Mesenchymal stem cell (in vitro differentiated cells and primary cell): ENCODE results near the gene FBXO11.

Source experiments
- DNase-seq: peaks from one replicate; pipeline ENCODE4 v3.0.0-alpha.2; 2013
- H2AFZ ChIP-seq: one replicate; pipeline ENCODE4 v1.6.1; 2013; ENCODE audit warnings: low read depth, mild to moderate bottlenecking, control low read depth, inconsistent platforms, low read length, moderate library complexity
- H2AK5ac ChIP-seq: 2 replicates; pipeline ENCODE4 v1.6.1; 2013; ENCODE audit warnings: low read length, moderate library complexity, mild to moderate bottlenecking, inconsistent platforms; ENCODE audit not compliant: severe bottlenecking
- H2BK120ac ChIP-seq: one replicate; pipeline ENCODE4 v1.6.1; 2013; ENCODE audit warnings: low read depth, mild to moderate bottlenecking, inconsistent platforms, low read length, moderate library complexity
- H2BK12ac ChIP-seq, 2 experiments: one replicate each; pipeline ENCODE4 v1.6.1; 2013; ENCODE audit warnings: inconsistent platforms in 2 of 2, low read length in 2 of 2, mild to moderate bottlenecking in 2 of 2, moderate library complexity in 2 of 2, control low read depth in 1 of 2
- H2BK15ac ChIP-seq: one replicate; pipeline ENCODE4 v1.6.1; 2013; ENCODE audit warnings: mild to moderate bottlenecking, low read depth, inconsistent platforms; ENCODE audit not compliant: poor library complexity, severe bottlenecking
- H2BK5ac ChIP-seq: 2 replicates; pipeline ENCODE4 v1.6.1; 2013; ENCODE audit warnings: low read depth, mild to moderate bottlenecking, low read length, control low read depth, inconsistent platforms; ENCODE audit not compliant: poor library complexity, severe bottlenecking
- H3K14ac ChIP-seq, 2 experiments: one replicate each; pipeline ENCODE4 v1.6.1; 2013; ENCODE audit warnings: inconsistent platforms in 2 of 2, low read length in 2 of 2, control low read depth in 1 of 2, mild to moderate bottlenecking in 1 of 2, moderate library complexity in 1 of 2
- H3K18ac ChIP-seq, 2 experiments: one replicate each; pipeline ENCODE4 v1.6.1; 2013; ENCODE audit warnings: inconsistent platforms in 2 of 2, low read length in 2 of 2, control low read depth in 1 of 2, low read depth in 1 of 2, mild to moderate bottlenecking in 1 of 2
- H3K23ac ChIP-seq, 2 experiments: one replicate each; pipeline ENCODE4 v1.6.1; 2013; ENCODE audit warnings: inconsistent platforms in 2 of 2, low read length in 2 of 2, mild to moderate bottlenecking in 2 of 2, moderate library complexity in 2 of 2, control low read depth in 1 of 2
- H3K27ac ChIP-seq: 2 replicates; pipeline ENCODE4 v1.5.1; 2013; ENCODE audit warnings: mild to moderate bottlenecking, moderate library complexity, low read length, control low read depth, inconsistent platforms; ENCODE audit not compliant: poor library complexity, severe bottlenecking
- H3K27me3 ChIP-seq, 2 experiments: 2 replicates each; pipeline versions ENCODE4 v1.6.1 to v1.7.0; 2013; ENCODE audit warnings: low read length in 2 of 2, mild to moderate bottlenecking in 2 of 2, moderate library complexity in 2 of 2, control low read depth in 1 of 2, inconsistent platforms in 1 of 2; ENCODE audit not compliant: control insufficient read depth in 1 of 2, insufficient read depth in 1 of 2
- H3K36me3 ChIP-seq, 2 experiments: 2 replicates each; pipeline versions ENCODE4 v1.6.1 to v1.7.0; 2013; ENCODE audit warnings: low read length in 2 of 2, control low read depth in 1 of 2, inconsistent platforms in 1 of 2, low read depth in 1 of 2, mild to moderate bottlenecking in 1 of 2; ENCODE audit not compliant: insufficient read depth in 2 of 2, control insufficient read depth in 1 of 2
- H3K4ac ChIP-seq, 2 experiments: one replicate each; pipeline ENCODE4 v1.6.1; 2013; ENCODE audit warnings: inconsistent platforms in 2 of 2, low read length in 2 of 2, mild to moderate bottlenecking in 2 of 2, moderate library complexity in 2 of 2, control low read depth in 1 of 2, low read depth in 1 of 2
- H3K4me1 ChIP-seq: 2 replicates; pipeline ENCODE4 v1.6.1; 2013; ENCODE audit warnings: low read depth, low read length, control low read depth; ENCODE audit not compliant: control insufficient read depth, insufficient read depth
- H3K4me2 ChIP-seq: 2 replicates; pipeline ENCODE4 v1.6.1; 2013; ENCODE audit warnings: low read length, mild to moderate bottlenecking, inconsistent platforms; ENCODE audit not compliant: poor library complexity, severe bottlenecking
- H3K4me3 ChIP-seq, 2 experiments: 2 replicates each; pipeline versions ENCODE4 v1.5.1 to v1.7.0; 2013; ENCODE audit warnings: low read length in 2 of 2, mild to moderate bottlenecking in 2 of 2, control low read depth in 1 of 2, low read depth in 1 of 2; ENCODE audit not compliant: insufficient read depth in 1 of 2
- H3K79me1 ChIP-seq: replicated peaks from 2 replicates; pipeline ENCODE4 v1.6.1; 2013; ENCODE audit warnings: mild to moderate bottlenecking, control low read depth, low read length, inconsistent platforms; ENCODE audit not compliant: poor library complexity, severe bottlenecking
- H3K9ac ChIP-seq: 2 replicates; pipeline ENCODE4 v1.7.0; 2013; ENCODE audit warnings: mild to moderate bottlenecking, low read length, moderate library complexity
- H3K9me3 ChIP-seq: 2 replicates; pipeline ENCODE4 v1.7.0; 2013; ENCODE audit warnings: mild to moderate bottlenecking, low read length; ENCODE audit not compliant: control insufficient read depth
- H4K8ac ChIP-seq: one replicate; pipeline ENCODE4 v1.6.1; 2013; ENCODE audit warnings: inconsistent platforms, mild to moderate bottlenecking, low read length, moderate library complexity
- H4K91ac ChIP-seq: one replicate; pipeline ENCODE4 v1.6.1; 2013; ENCODE audit warnings: mild to moderate bottlenecking, low read length, inconsistent platforms
- WGBS: methylation state at CpG from one replicate; pipeline ENCODE4 v1.1.7; 2013; ENCODE audit warnings: mixed read lengths; 5-methylcytosine and 5-hydroxymethylcytosine counted together

FBXO11 gene

GRCh38 chr2:47801118-47801517 is 105.2 kb downstream of the FBXO11 start:
- H2BK12ac ChIP-seq, result no peak overlapping the region
- H3K14ac ChIP-seq, result no peak overlapping the region
- no peak overlapping the region for H2AK5ac ChIP-seq
- no peak overlapping the region for H3K9ac ChIP-seq
- H3K36me3 ChIP-seq, result peaks cover 41 to 100% of the 10 kb centered on the region in 2 experiments
- H3K4me3 ChIP-seq, result no peak overlapping the region
- H3K4ac ChIP-seq, result no peak overlapping the region
- no peaks in the 10 kb centered on the region for H3K27me3 ChIP-seq
- H3K4me2 ChIP-seq, result no peak overlapping the region
- H3K9me3 ChIP-seq, result peaks cover 15% of the 10 kb centered on the region
- no peak overlapping the region for H2BK120ac ChIP-seq
- no peak overlapping the region for H2AFZ ChIP-seq
- H4K8ac ChIP-seq, result no peak overlapping the region
- peaks cover 25% of the 10 kb centered on the region for H3K79me1 ChIP-seq
- no peak overlapping the region for H2BK5ac ChIP-seq
- no peak overlapping the region for H3K18ac ChIP-seq
- no peak overlapping the region for H2BK15ac ChIP-seq
- H4K91ac ChIP-seq, result no peak overlapping the region
- H3K23ac ChIP-seq, result no peak overlapping the region
- no peak overlapping the region for H3K27ac ChIP-seq
- H3K4me1 ChIP-seq, result no peaks in the 10 kb centered on the region
- DNase-seq, result no peak
- no CpG with 5 or more reads among the region's 3 CpGs for WGBS

- Histone ChIP-seq H3K36me3 (peaks cover 43 to 99% of the 10 kb centered on the region in 2 experiments), H2AK5ac (no peak overlapping the region), H3K27ac (no peak overlapping the region), H2BK15ac (no peak overlapping the region), H3K14ac (no peak overlapping the region), H2BK12ac (no peak overlapping the region), H2AFZ (no peak overlapping the region), H3K4me3 (no peak overlapping the region), H3K23ac (no peak overlapping the region), H3K4me1 (no peaks in the 10 kb centered on the region), H3K27me3 (no peaks in the 10 kb centered on the region), H3K4ac (no peak overlapping the region), H3K9ac (no peak overlapping the region), H3K18ac (no peak overlapping the region), H4K8ac (no peak overlapping the region), H4K91ac (no peak overlapping the region), H3K79me1 (peaks cover 28% of the 10 kb centered on the region), H2BK5ac (no peak overlapping the region), H3K9me3 (peaks cover 15% of the 10 kb centered on the region), H3K4me2 (no peak overlapping the region), H2BK120ac (no peak overlapping the region)
- WGBS, result over 99% methylated on average over 6 of the region's 6 CpGs
- DNase-seq, result no peak
These were observed 107.2 kb downstream of the FBXO11 start for GRCh38 chr2:47799031-47799609.

- H3K4ac ChIP-seq, result no peak overlapping the region
- no peak overlapping the region for H3K4me2 ChIP-seq
- H2BK5ac ChIP-seq, result no peak overlapping the region
- no peaks in the 10 kb centered on the region for H3K4me1 ChIP-seq
- H2BK15ac ChIP-seq, result no peak overlapping the region
- no peak overlapping the region for H3K23ac ChIP-seq
- no peak overlapping the region for H2AK5ac ChIP-seq
- no peak overlapping the region for H3K4me3 ChIP-seq
- no peak overlapping the region for H2AFZ ChIP-seq
- no peak overlapping the region for H2BK12ac ChIP-seq
- no peak overlapping the region for H3K18ac ChIP-seq
- peaks cover 28% of the 10 kb centered on the region for H3K79me1 ChIP-seq
- H3K14ac ChIP-seq, result no peak overlapping the region
- WGBS, result 99% methylated on average over 3 of the region's 6 CpGs
- no peak overlapping the region for H4K8ac ChIP-seq
- no peak overlapping the region for H3K9ac ChIP-seq
- H3K9me3 ChIP-seq, result peaks cover 12% of the 10 kb centered on the region
- no peak overlapping the region for H2BK120ac ChIP-seq
- DNase-seq, result no peak
- no peaks in the 10 kb centered on the region for H3K27me3 ChIP-seq
- no peak overlapping the region for H3K27ac ChIP-seq
- peaks cover 44 to 95% of the 10 kb centered on the region in 2 experiments for H3K36me3 ChIP-seq
- H4K91ac ChIP-seq, result no peak overlapping the region
These were observed 107.7 kb downstream of the FBXO11 start for GRCh38 chr2:47798631-47799030.

- Histone ChIP-seq H3K9me3 (no peaks in the 10 kb centered on the region), H2BK5ac (no peak overlapping the region), H3K4me1 (no peaks in the 10 kb centered on the region), H3K4me2 (no peak overlapping the region), H3K9ac (no peak overlapping the region), H4K8ac (no peak overlapping the region), H3K4me3 (no peak overlapping the region), H2AK5ac (no peak overlapping the region), H3K4ac (no peak overlapping the region), H2AFZ (no peak overlapping the region), H3K27ac (no peak overlapping the region), H2BK12ac (no peak overlapping the region), H3K23ac (no peak overlapping the region), H3K79me1 (peaks cover 21% of the 10 kb centered on the region), H2BK120ac (no peak overlapping the region), H4K91ac (no peak overlapping the region), H3K14ac (no peak overlapping the region), H3K36me3 (peaks cover 37 to 79% of the 10 kb centered on the region in 2 experiments), H3K27me3 (no peaks in the 10 kb centered on the region), H3K18ac (no peak overlapping the region), H2BK15ac (no peak overlapping the region)
- no peak for DNase-seq
- WGBS, result 100% methylated on average over 2 of the region's 2 CpGs
These were observed 110.1 kb downstream of the FBXO11 start for GRCh38 chr2:47796090-47796697.
